HepG2 (cell line): ENCODE results near the gene OSCP1. TPM values are rescaled to one million over a fixed set of nuclear protein-coding genes. Genes with fewer than 3 reads are reported as not detected.

Experiments
- ATAC-seq: fragments of 200-7000 bp; cut with Tn5 transposase; 3 replicates; pipeline ENCODE4 v1.9.1; 2020; ENCODE audit warnings: mild to moderate bottlenecking, moderate library complexity
- BruUV-seq: library from RNA; stranded (reverse); fragments of 400-500 nt; replicated peaks from 2 replicates; lab custom pipeline; 2021; lab: Mats Ljungman, UMichigan
- CTCF ChIA-PET: fragments of 300-600 bp; formaldehyde crosslinking; extraction: SDS; loops from one replicate; lab custom pipeline; 2021; ENCODE audit warnings: low total read pairs, inconsistent platforms, low intra/inter-chr PET ratio; lab: Yijun Ruan, JAX
- POLR2A ChIA-PET: fragments of 350-600 bp; sonication (Branson Sonifier 250); formaldehyde crosslinking; loops from one replicate; lab custom pipeline; 2020; ENCODE audit warnings: antibody characterized with exemption, inconsistent platforms; lab: Yijun Ruan, JAX
- DNase-seq: peaks from one replicate; pipeline ENCODE4 v3.0.0-alpha.2; 2015; ENCODE audit warnings: low spot score
- FAIRE-seq: peaks from 3 replicates; lab custom pipeline; 2011; peaks lifted over from hg19 to GRCh38; lab: Jason Lieb, UNC
- H2AFZ ChIP-seq: one replicate; pipeline ENCODE4 v1.6.1; 2011; ENCODE audit warnings: low read length, inconsistent platforms
- H3K27ac ChIP-seq: fragments of 300-600 bp; 3 replicates; pipeline ENCODE4 v1.8.0; 2011; ENCODE audit warnings: mixed run types, mild to moderate bottlenecking, mixed read lengths, low read length, inconsistent platforms; ENCODE audit not compliant: insufficient read depth; ENCODE audit errors: extremely low read length
- H3K27me3 ChIP-seq, 2 experiments: fragments of 200-600 bp in 1 of 2; 2 replicates in 1 of 2; 3 replicates in 1 of 2; pipeline versions ENCODE4 v1.6.0 to v1.8.0; 2011; ENCODE audit warnings: low read length in 2 of 2, mild to moderate bottlenecking in 2 of 2, moderate library complexity in 2 of 2, inconsistent platforms in 1 of 2; ENCODE audit not compliant: insufficient read depth in 2 of 2, control insufficient read depth in 1 of 2
- H3K36me3 ChIP-seq, 2 experiments: fragments of 200-600 bp in 1 of 2; replicated peaks in 1 of 2; 2 replicates in 1 of 2; 3 replicates in 1 of 2; pipeline versions ENCODE4 v1.5.1 to v1.8.0; 2011; ENCODE audit warnings: low read length in 2 of 2, inconsistent platforms in 1 of 2; ENCODE audit not compliant: insufficient read depth in 2 of 2, control insufficient read depth in 1 of 2
- H3K4me1 ChIP-seq: 2 replicates; pipeline ENCODE4 v1.5.1; 2012; ENCODE audit warnings: low read length, inconsistent platforms; ENCODE audit not compliant: insufficient read depth
- H3K4me2 ChIP-seq: 2 replicates; pipeline ENCODE4 v1.6.0; 2011; ENCODE audit warnings: low read depth, low read length, inconsistent platforms
- H3K4me3 ChIP-seq, 3 experiments: fragments of 200-600 bp in 1 of 3; sonication (generic), shearing (Covaris generic) in 1 of 3; replicated peaks in 1 of 3; 2 replicates each; pipeline ENCODE4 v1.5.1; 2011 to 2016; ENCODE audit warnings: low read length in 3 of 3, inconsistent platforms in 2 of 3, low read depth in 2 of 3, mild to moderate bottlenecking in 2 of 3, control low read depth in 1 of 3, mixed read lengths in 1 of 3; ENCODE audit not compliant: insufficient read depth in 1 of 3
- H3K79me2 ChIP-seq: one replicate; pipeline ENCODE4 v1.6.1; 2011; ENCODE audit warnings: low read length, inconsistent platforms; ENCODE audit not compliant: insufficient read depth
- H3K9ac ChIP-seq: 2 replicates; pipeline ENCODE4 v1.6.0; 2011; ENCODE audit warnings: mild to moderate bottlenecking, low read depth, low read length, inconsistent platforms; ENCODE audit not compliant: insufficient read depth
- H3K9me3 ChIP-seq: 2 replicates; pipeline ENCODE4 v1.5.1; 2012; ENCODE audit warnings: mild to moderate bottlenecking, low read length
- H4K20me1 ChIP-seq: 2 replicates; pipeline ENCODE4 v1.6.0; 2011; ENCODE audit warnings: inconsistent platforms, mild to moderate bottlenecking, low read length, moderate library complexity; ENCODE audit not compliant: insufficient read depth
- ARID2 ChIP-seq: sonication (generic); formaldehyde crosslinking; IDR thresholded peaks from 2 replicates; pipeline ENCODE4 v1.8.1; 2022; ENCODE audit warnings: mild to moderate bottlenecking, missing genetic modification reagents, borderline replicate concordance
- DRAP1 ChIP-seq: IDR thresholded peaks from 2 replicates; pipeline ENCODE4 v1.6.1; 2016; ENCODE audit warnings: missing genetic modification reagents, missing compliant biosample characterization
- E2F5 ChIP-seq: sonication (generic); formaldehyde crosslinking; conservative IDR thresholded peaks from 2 replicates; pipeline ENCODE4 v1.4.0; 2020; ENCODE audit warnings: missing genetic modification reagents
- ELF1 ChIP-seq: sonication (generic); formaldehyde crosslinking; IDR thresholded peaks from 2 replicates; pipeline ENCODE4 v1.4.0; 2020; ENCODE audit warnings: missing genetic modification reagents
- ERF ChIP-seq: IDR thresholded peaks from 2 replicates; pipeline ENCODE4 v1.6.1; 2018; ENCODE audit warnings: missing biosample characterization, missing genetic modification reagents
- FOXA3 ChIP-seq: IDR thresholded peaks from 2 replicates; pipeline ENCODE4 v1.6.1; 2016; ENCODE audit warnings: missing genetic modification reagents, missing compliant biosample characterization
- HNF4A ChIP-seq: sonication (generic); formaldehyde crosslinking; IDR thresholded peaks from 2 replicates; pipeline ENCODE4 v1.4.0; 2020; ENCODE audit warnings: missing genetic modification reagents
- POGZ ChIP-seq: sonication (generic); formaldehyde crosslinking; IDR thresholded peaks from 2 replicates; pipeline ENCODE4 v1.4.0; 2020; ENCODE audit warnings: mild to moderate bottlenecking, missing genetic modification reagents
- U2AF1 ChIP-seq: fragments of 200-400 bp; formaldehyde crosslinking; optimal IDR thresholded peaks from 2 replicates; pipeline ENCODE3; 2017; ENCODE audit warnings: mild to moderate bottlenecking, low read depth, low read length
- ZBED4 ChIP-seq: sonication (generic); formaldehyde crosslinking; IDR thresholded peaks from 2 replicates; pipeline ENCODE4 v1.4.0; 2020; ENCODE audit warnings: missing genetic modification reagents, borderline replicate concordance
- ZFP91 ChIP-seq: sonication (generic); formaldehyde crosslinking; IDR thresholded peaks from 2 replicates; pipeline ENCODE4 v1.9.0; 2022; ENCODE audit warnings: missing genetic modification reagents, mild to moderate bottlenecking, borderline replicate concordance
- ZNF124 ChIP-seq: sonication (generic); formaldehyde crosslinking; IDR thresholded peaks from 2 replicates; pipeline ENCODE4 v1.4.0; 2020; ENCODE audit warnings: missing genetic modification reagents
- ZNF263 ChIP-seq: sonication (generic); formaldehyde crosslinking; IDR thresholded peaks from 2 replicates; pipeline ENCODE4 v1.4.0; 2020; ENCODE audit warnings: missing genetic modification reagents
- ZNF501 ChIP-seq: sonication (generic); formaldehyde crosslinking; IDR thresholded peaks from 2 replicates; pipeline ENCODE4 v1.5.1; 2020; ENCODE audit warnings: mild to moderate bottlenecking, moderate library complexity, missing genetic modification reagents
- ZNF546 ChIP-seq: sonication (generic); formaldehyde crosslinking; conservative IDR thresholded peaks from 2 replicates; pipeline ENCODE4 v1.8.1; 2023; ENCODE audit warnings: mild to moderate bottlenecking, missing genetic modification reagents
- ZNF607 ChIP-seq: sonication (generic); formaldehyde crosslinking; IDR thresholded peaks from 2 replicates; pipeline ENCODE4 v1.5.1; 2020; ENCODE audit warnings: missing genetic modification reagents, mild to moderate bottlenecking, borderline replicate concordance
- WGBS: methylation state at CpG from one replicate; pipeline ENCODE4 v1.1.6; 2017; ENCODE audit warnings: low lambda C conversion rate; 5-methylcytosine and 5-hydroxymethylcytosine counted together
- in situ Hi-C: cut with HindIII; loops from 2 replicates; pipeline ENCODE4 v1.10.0; 2017; ENCODE audit warnings: low pct_unique_long_range_greater_than_20kb; ENCODE audit not compliant: extremely low pct_ligation_motif_present
- intact Hi-C: fragments of 100-400 bp; cut with micrococcal nuclease; formaldehyde crosslinking; loops from one replicate; pipeline ENCODE4 v1.10.0; 2022; ENCODE audit not compliant: unreplicated experiment
- polyA plus RNA-seq, 8 experiments: library from polyadenylated mRNA; depleted of rRNA in 3 of 8; stranded (reverse) in 7 of 8; unstranded in 1 of 8; fragments of >200 nt; fragmentation: Illumina TruSeq in 4 of 8; extraction: Trizol in 4 of 8; gene quantifications; 2 replicates each; pipeline versions ENCODE4 v1.2.1 to v1.2.3, GENCODE V29; 2011 to 2016; ENCODE audit warnings: low read depth in 4 of 8, missing spikeins in 1 of 8, mixed read lengths in 1 of 8; ENCODE audit not compliant: insufficient read depth in 1 of 8
- total RNA-seq, 5 experiments: library from RNA; depleted of rRNA; stranded (reverse); fragments of >200 nt; fragmentation: Illumina TruSeq; extraction: Trizol; gene quantifications; 2 replicates each; pipeline ENCODE4 v1.2.3, GENCODE V29; 2016; ENCODE audit warnings: low read depth in 1 of 5

The OSCP1 gene
- total and polyA plus RNA-seq, 2 of the 13 experiments (the other 11 are each of a cell fraction or from before 2014, with no cell fraction given): 0.60 to 0.84 TPM

GRCh38 chr1:36384542-36385409 lies 65.5 kb downstream of the OSCP1 start:
- peak; percentile 89 for DNase-seq
- CTCF ChIA-PET: no interaction called here
- peak; percentile 82 for TF ChIP-seq HNF4A (CRISPR knock-in tag)
- TF ChIP-seq ERF: peak; percentile 67
- TF ChIP-seq ZFP91 (CRISPR knock-in tag): 0 out of 2 replicates have a peak, but pooled peaks have one; percentile 14
- peak; percentile 45; the same call in 1 of the 2 replicates for TF ChIP-seq DRAP1 (CRISPR knock-in tag)
- peak; percentile 26; the same call in 1 of the 2 replicates for TF ChIP-seq ZBED4 (CRISPR knock-in tag)
- peak; percentile 51; the same call in 1 of the 2 replicates for TF ChIP-seq ELF1 (CRISPR knock-in tag)
- TF ChIP-seq ARID2 (CRISPR knock-in tag): peak; percentile 68; the same call in 1 of the 2 replicates
- TF ChIP-seq ZNF124 (CRISPR knock-in tag): no peak
- TF ChIP-seq FOXA3 (CRISPR knock-in tag): peak; percentile 6; the same call in 1 of the 2 replicates
- TF ChIP-seq ZNF546 (CRISPR knock-in tag): no peak
- peak; percentile 43; the same call in 1 of the 2 replicates for TF ChIP-seq ZNF501
- TF ChIP-seq E2F5: no peak
- TF ChIP-seq POGZ (CRISPR knock-in tag): peak; percentile 66; the same call in 1 of the 2 replicates
- peak; percentile 62 for TF ChIP-seq U2AF1
- TF ChIP-seq ZNF263: peak; percentile 24; the same call in 1 of the 2 replicates
- TF ChIP-seq ZNF607 (CRISPR knock-in tag): 0 out of 2 replicates have a peak, but pooled peaks have one; percentile 42

More at GRCh38 chr1:36384542-36385409, 65.5 kb downstream of the OSCP1 start:
- FAIRE-seq (peak; percentile 94), ATAC-seq (peak; percentile 49)
- peak overlapping the region; percentile 96 for H3K9ac ChIP-seq
- TSS peak; percentile 68 for BruUV-seq
- H3K79me2 ChIP-seq: peaks cover 55% of the 10 kb centered on the region
- H2AFZ ChIP-seq: no peak overlapping the region
- POLR2A ChIA-PET: interaction anchor here (0.9 to 9.5 kb wide), 5 partner anchors 14 to 161 kb away, joined by 3 to 391 read pairs (median 6); partner anchors contain the start of genes EVA1B, LSM10, MRPS15 and THRAP3
- H3K36me3 ChIP-seq: peaks cover 0 to 3% of the 10 kb centered on the region in 2 experiments; a peak in 3 of 5 replicates
- H4K20me1 ChIP-seq: peaks cover 10% of the 10 kb centered on the region
- WGBS: under 1% methylated on average over 15 of the region's 25 CpGs
- peaks cover 68% of the 10 kb centered on the region for H3K4me1 ChIP-seq
- H3K27me3 ChIP-seq: no peaks in the 10 kb centered on the region; a peak in 1 of 5 replicates
- intact Hi-C loops (loop anchor here (5.0 kb wide), 1 partner anchor 38 kb away; no protein-coding TSS in a partner anchor), in situ Hi-C loops (no loop called here)
- peak overlapping the region; percentile 98 for H3K4me2 ChIP-seq
- peak overlapping the region; percentile 97 for H3K27ac ChIP-seq
- no peaks in the 10 kb centered on the region for H3K9me3 ChIP-seq
- H3K4me3 ChIP-seq: peak overlapping the region; percentile 92 to 98 (median 97)
